Measurements from ENCODE around the gene CCDC83. TPM values are rescaled to one million over a fixed set of nuclear protein-coding genes. Genes with fewer than 3 reads are reported as not detected.

CCDC83 gene
- total RNA-seq, 1 donor from 2014 or later, result not detected

DNA sequence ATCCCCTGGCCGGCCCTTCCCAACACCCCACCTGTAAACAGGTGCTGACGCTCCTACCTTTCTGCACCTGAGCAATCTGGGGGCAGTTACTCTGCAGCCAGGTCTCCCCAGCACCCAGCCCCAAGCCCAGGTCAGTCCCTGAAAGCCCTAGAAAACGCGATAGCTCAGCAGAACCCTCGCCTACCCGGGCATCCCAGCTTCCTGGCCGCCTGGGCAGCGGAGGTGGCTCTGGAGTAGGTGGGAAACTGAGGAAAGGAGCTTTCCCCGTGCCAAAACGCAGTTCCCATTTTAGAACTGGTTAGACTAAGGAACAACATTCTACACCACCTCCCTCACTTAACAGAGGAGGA is 44.7 kb upstream of the CCDC83 start:
- no peak for DNase-seq (ENCODE audit: low read depth)
- FAIRE-seq, result no peak
- no peaks in the 10 kb centered on the region for H3K27me3 ChIP-seq (ENCODE audit: control insufficient read depth, insufficient read depth, low read length)
- TF ChIP-seq, protein P1, sequence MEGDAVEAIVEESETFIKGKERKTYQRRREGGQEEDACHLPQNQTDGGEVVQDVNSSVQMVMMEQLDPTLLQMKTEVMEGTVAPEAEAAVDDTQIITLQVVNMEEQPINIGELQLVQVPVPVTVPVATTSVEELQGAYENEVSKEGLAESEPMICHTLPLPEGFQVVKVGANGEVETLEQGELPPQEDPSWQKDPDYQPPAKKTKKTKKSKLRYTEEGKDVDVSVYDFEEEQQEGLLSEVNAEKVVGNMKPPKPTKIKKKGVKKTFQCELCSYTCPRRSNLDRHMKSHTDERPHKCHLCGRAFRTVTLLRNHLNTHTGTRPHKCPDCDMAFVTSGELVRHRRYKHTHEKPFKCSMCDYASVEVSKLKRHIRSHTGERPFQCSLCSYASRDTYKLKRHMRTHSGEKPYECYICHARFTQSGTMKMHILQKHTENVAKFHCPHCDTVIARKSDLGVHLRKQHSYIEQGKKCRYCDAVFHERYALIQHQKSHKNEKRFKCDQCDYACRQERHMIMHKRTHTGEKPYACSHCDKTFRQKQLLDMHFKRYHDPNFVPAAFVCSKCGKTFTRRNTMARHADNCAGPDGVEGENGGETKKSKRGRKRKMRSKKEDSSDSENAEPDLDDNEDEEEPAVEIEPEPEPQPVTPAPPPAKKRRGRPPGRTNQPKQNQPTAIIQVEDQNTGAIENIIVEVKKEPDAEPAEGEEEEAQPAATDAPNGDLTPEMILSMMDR (IDR thresholded peaks at IDR 0.05; ENCODE audit: insufficient read depth, low read length, severe bottlenecking), result no peak
- H3K4me3 ChIP-seq (ENCODE audit: low read depth, low read length), result peak overlapping the region; percentile 46
- H3K36me3 ChIP-seq (ENCODE audit: control insufficient read depth, insufficient read depth, low read length), result no peaks in the 10 kb centered on the region

DNA sequence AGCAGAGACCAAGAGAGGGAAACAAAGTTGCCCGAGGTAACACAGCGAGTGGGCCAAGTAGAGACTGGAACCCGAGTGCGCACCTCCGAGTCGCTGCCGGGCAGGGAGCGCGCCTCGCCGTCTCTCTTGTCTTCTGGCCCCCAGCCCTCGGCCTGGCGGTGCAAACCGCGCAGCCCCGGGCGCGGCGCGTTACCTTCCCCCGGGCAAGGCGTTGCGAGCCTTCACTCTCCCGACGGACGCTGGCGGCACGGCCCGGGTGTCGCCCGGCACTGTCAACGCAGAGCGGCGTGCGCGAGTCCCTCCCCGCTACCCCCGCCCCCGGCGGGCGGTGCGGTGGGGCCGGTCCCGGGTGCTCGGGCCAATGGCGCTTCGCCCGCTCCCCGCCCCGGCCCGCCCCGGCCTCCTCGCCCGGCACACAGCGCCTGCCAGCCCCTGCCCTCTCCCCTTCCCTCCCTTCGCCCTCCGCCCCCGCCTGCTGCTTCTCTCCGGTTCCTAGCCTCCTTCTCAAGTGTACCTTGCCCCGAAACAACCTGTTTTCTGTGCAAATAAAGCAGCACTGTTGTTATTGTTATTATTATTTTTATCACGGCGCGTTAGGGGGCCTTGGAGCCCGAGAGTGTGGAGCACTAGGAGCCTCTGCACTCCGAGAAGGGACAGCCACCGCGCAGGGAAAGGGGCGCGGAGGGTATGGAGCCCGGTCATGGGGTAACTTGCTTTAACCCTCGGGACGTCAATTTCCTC is 44.1 kb upstream of the CCDC83 start, which contains the start of gene SYTL2:
TSS of gene SYTL2 (minus strand) at position 271 of the 741 bp plus-strand sequence. CDS start 53,416 bp downstream, outside the sequence.
- Histone ChIP-seq H3K4me3 (ENCODE audit: low read depth, low read length) (peak within 1 kb of the TSS; percentile 46), H3K36me3 (ENCODE audit: control insufficient read depth, insufficient read depth, low read length) (no peaks in the 10 kb centered on the region), H3K27me3 (ENCODE audit: control insufficient read depth, insufficient read depth, low read length) (no peaks in the 10 kb centered on the region)
- DNase-seq (ENCODE audit: low read depth), result peak; percentile 42
- TF ChIP-seq, protein P1 (IDR thresholded peaks at IDR 0.05; ENCODE audit: insufficient read depth, low read length, severe bottlenecking), result no peak
- no peak for FAIRE-seq

DNA sequence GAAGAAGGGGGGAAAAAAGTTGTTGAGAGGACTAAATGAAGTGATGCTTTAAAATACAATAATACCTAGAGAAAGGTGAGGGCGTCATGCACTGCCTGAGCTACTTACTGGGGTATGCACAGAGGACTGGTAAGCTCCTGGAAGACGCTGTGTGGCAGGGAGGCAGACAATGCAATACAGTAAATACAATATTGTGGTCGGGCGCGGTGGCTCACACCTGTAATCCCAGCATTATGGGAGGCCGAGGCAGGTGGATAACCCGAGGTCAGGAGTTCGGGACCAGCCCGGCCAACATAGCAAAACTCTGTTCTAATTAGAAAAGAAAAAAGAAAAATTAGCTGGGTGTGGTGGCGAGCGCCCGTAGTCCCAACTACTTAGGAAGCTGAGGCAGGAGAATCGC is 43.6 kb upstream of the CCDC83 start:
- TF ChIP-seq, protein P1 (IDR thresholded peaks at IDR 0.05; ENCODE audit: insufficient read depth, low read length, severe bottlenecking), result no peak
- DNase-seq (ENCODE audit: low read depth) (no peak), FAIRE-seq (no peak)
- Histone ChIP-seq H3K36me3 (ENCODE audit: control insufficient read depth, insufficient read depth, low read length) (no peaks in the 10 kb centered on the region), H3K27me3 (ENCODE audit: control insufficient read depth, insufficient read depth, low read length) (no peaks in the 10 kb centered on the region), H3K4me3 (ENCODE audit: low read depth, low read length) (no peak overlapping the region)

DNA sequence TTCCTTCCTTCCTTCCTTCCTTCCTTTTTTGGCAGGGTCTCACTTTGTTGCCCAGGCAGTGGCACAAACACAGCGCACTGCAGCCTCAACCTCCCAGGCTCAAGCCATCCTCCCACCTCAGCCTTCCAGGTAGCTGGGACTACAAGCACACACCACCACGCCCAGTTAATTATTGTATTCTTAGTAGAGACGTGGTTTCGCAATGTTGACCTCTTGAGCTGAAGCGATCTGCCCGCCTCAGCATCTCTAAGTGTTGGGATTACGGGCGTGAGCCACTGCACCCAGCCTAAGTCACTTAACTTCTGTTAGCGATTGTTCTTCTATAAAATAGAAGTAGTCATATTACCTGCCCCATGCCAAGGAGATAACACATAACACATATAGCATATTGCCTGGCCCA is 41.5 kb upstream of the CCDC83 start:
- TF ChIP-seq, protein P1 (IDR thresholded peaks at IDR 0.05; ENCODE audit: insufficient read depth, low read length, severe bottlenecking), result no peak
- Histone ChIP-seq H3K27me3 (ENCODE audit: control insufficient read depth, insufficient read depth, low read length) (no peaks in the 10 kb centered on the region), H3K36me3 (ENCODE audit: control insufficient read depth, insufficient read depth, low read length) (no peaks in the 10 kb centered on the region), H3K4me3 (ENCODE audit: low read depth, low read length) (no peak overlapping the region)
- DNase-seq (ENCODE audit: low read depth) (peak; percentile 61), FAIRE-seq (no peak)

DNA sequence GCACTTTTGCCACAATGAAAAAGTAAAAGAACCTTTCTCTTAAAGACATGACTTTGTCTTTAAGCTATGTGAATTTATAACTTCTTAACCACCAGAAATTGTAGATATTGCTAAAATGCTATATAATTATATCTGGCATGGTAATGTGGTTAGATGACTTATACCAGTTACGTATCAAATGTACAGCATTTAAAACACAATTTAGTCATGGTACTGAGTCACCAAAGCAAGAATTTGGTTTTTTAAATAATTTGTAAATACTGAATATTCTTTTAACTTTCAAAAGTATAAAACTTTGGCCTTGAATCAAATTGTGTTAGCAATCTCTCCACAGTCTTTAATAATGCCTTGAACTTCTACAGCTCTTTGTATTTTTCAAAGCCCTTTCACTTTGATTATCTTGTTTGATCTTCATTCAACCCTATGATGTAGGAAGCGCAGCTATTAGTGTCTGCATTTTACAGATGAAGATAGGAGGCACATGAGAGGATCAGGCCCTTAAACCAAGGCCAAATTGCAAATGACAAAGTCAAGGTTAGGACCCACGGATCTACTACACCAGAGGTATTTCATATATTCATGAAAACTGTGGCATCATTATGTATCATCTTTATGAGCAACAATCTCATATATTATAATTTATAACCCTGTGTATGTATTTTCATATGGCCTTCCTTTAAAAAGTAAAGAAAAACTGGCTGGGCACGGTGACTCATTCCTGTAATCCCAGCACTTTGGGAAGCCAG is 39.8 kb upstream of the CCDC83 start:
- TF ChIP-seq, protein P1 (IDR thresholded peaks at IDR 0.05; ENCODE audit: insufficient read depth, low read length, severe bottlenecking), result no peak
- Histone ChIP-seq H3K4me3 (ENCODE audit: low read depth, low read length) (no peak overlapping the region), H3K36me3 (ENCODE audit: control insufficient read depth, insufficient read depth, low read length) (no peaks in the 10 kb centered on the region), H3K27me3 (ENCODE audit: control insufficient read depth, insufficient read depth, low read length) (no peaks in the 10 kb centered on the region)
- FAIRE-seq (no peak), DNase-seq (ENCODE audit: low read depth) (peak; percentile 77)
